ENCODE measurements around the gene MED22.

DNA sequence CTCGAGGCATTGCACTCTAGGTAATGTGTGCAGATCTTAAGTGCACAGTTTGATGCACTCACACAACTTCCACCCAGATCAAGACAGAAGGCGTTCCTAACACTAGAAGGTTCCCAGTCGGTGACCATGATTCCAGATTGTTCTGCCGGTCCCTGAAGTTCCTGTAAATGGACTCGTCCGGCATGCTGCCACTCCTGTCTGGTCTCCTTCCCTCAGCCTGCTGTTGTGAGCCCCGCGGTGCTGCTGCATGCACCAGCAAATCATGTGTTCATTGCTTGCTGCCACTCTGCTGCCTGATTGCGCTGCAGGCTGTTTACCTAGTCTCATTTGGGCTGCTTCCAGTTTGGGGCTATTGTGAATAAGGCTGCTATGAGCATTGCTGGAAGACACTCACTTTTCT is 39.7 kb upstream of the MED22 start:
- TF ChIP-seq, protein P1, sequence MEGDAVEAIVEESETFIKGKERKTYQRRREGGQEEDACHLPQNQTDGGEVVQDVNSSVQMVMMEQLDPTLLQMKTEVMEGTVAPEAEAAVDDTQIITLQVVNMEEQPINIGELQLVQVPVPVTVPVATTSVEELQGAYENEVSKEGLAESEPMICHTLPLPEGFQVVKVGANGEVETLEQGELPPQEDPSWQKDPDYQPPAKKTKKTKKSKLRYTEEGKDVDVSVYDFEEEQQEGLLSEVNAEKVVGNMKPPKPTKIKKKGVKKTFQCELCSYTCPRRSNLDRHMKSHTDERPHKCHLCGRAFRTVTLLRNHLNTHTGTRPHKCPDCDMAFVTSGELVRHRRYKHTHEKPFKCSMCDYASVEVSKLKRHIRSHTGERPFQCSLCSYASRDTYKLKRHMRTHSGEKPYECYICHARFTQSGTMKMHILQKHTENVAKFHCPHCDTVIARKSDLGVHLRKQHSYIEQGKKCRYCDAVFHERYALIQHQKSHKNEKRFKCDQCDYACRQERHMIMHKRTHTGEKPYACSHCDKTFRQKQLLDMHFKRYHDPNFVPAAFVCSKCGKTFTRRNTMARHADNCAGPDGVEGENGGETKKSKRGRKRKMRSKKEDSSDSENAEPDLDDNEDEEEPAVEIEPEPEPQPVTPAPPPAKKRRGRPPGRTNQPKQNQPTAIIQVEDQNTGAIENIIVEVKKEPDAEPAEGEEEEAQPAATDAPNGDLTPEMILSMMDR (IDR thresholded peaks at IDR 0.05): no peak
- TF ChIP-seq EZH2 (IDR thresholded peaks at IDR 0.05): no peak
- no peak for TF ChIP-seq EZH2phosphoT487 (IDR thresholded peaks at IDR 0.05)

Data from neural progenitor cell (in vitro differentiated cells).